ENCODE results near the gene BTD.

Gene BTD

GRCh38 chr3:15637131-15637951 is 35.8 kb downstream of the BTD start:
- no peak for DNase-seq

- no peak for DNase-seq
These were observed 36.8 kb downstream of the BTD start for GRCh38 chr3:15638193-15638890.

GRCh38 chr3:15638891-15639262 is 37.3 kb downstream of the BTD start:
- no peak for DNase-seq

GRCh38 chr3:15645246-15645645 is 43.7 kb downstream of the BTD start:
- DNase-seq = no peak

- DNase-seq = no peak
These were observed 44.4 kb downstream of the BTD start for GRCh38 chr3:15645740-15646501.

GRCh38 chr3:15646851-15647511 is 45.4 kb downstream of the BTD start:
- DNase-seq = no peak

GRCh38 chr3:15647611-15648167 is 46.1 kb downstream of the BTD start:
- no peak for DNase-seq

- no peak for DNase-seq
These were observed 47.8 kb downstream of the BTD start for GRCh38 chr3:15649341-15649740.

GRCh38 chr3:15649858-15650257 is 48.3 kb downstream of the BTD start:
- DNase-seq = no peak

GRCh38 chr3:15651396-15651795 is 49.9 kb downstream of the BTD start:
- no peak for DNase-seq

GRCh38 chr3:15653321-15653720 is 51.8 kb downstream of the BTD start:
- no peak for DNase-seq

GRCh38 chr3:15654127-15654526 is 52.6 kb downstream of the BTD start:
- no peak for DNase-seq

- no peak for DNase-seq
These were observed 53.3 kb downstream of the BTD start for GRCh38 chr3:15654891-15655290.

GRCh38 chr3:15656342-15656741 is 54.8 kb downstream of the BTD start:
- DNase-seq = no peak

- DNase-seq = no peak
These were observed 55.5 kb downstream of the BTD start for GRCh38 chr3:15657016-15657415.

GRCh38 chr3:15659254-15659975 is 57.9 kb downstream of the BTD start:
- DNase-seq = no peak

- no peak for DNase-seq
These were observed 58.8 kb downstream of the BTD start for GRCh38 chr3:15660055-15660935.

- DNase-seq = no peak
These were observed 62.6 kb downstream of the BTD start for GRCh38 chr3:15664144-15664543.

- no peak for DNase-seq
These were observed 64.1 kb downstream of the BTD start for GRCh38 chr3:15665510-15666150.

- no peak for DNase-seq
These were observed 64.7 kb downstream of the BTD start for GRCh38 chr3:15666277-15666676.

GRCh38 chr3:15667484-15667883 is 65.9 kb downstream of the BTD start:
- no peak for DNase-seq

Data from activated naive CD4-positive, alpha-beta T cell (primary cell).